Karpas-422 (cell line): ENCODE results near the gene TPSD1. TPM values are rescaled to one million over a fixed set of nuclear protein-coding genes. Genes with fewer than 3 reads are reported as not detected.
A peak's percentile ranks its signal among the peaks of the same experiment; 100 is the strongest.

ENCODE experiments used
- DNase-seq: peaks from one replicate; pipeline ENCODE4 v3.0.0-alpha.2; 2015
- H2AFZ ChIP-seq: fragments of 200-600 bp; sonication (generic); 2 replicates; pipeline ENCODE4 v1.6.1; 2014; ENCODE audit warnings: antibody characterized with exemption, low read length, mixed read lengths
- H3K27ac ChIP-seq: fragments of 200-600 bp; sonication (generic); 2 replicates; pipeline ENCODE4 v1.5.1; 2014; ENCODE audit warnings: mild to moderate bottlenecking, low read length, moderate library complexity
- H3K27me3 ChIP-seq: fragments of 200-600 bp; sonication (generic); 2 replicates; pipeline ENCODE4 v1.6.1; 2014; ENCODE audit warnings: low read length, mixed read lengths
- H3K36me3 ChIP-seq: fragments of 200-600 bp; sonication (generic); 2 replicates; pipeline ENCODE4 v1.6.1; 2014; ENCODE audit warnings: low read length, mixed read lengths; ENCODE audit not compliant: insufficient read depth
- H3K4me1 ChIP-seq: fragments of 200-600 bp; sonication (generic); 2 replicates; pipeline ENCODE4 v1.6.1; 2014; ENCODE audit warnings: mild to moderate bottlenecking, low read length, mixed read lengths
- H3K4me2 ChIP-seq: fragments of 200-600 bp; sonication (generic); 2 replicates; pipeline ENCODE4 v1.6.1; 2014; ENCODE audit warnings: low read length, low read depth, mild to moderate bottlenecking; ENCODE audit not compliant: poor library complexity, severe bottlenecking
- H3K4me3 ChIP-seq: fragments of 200-600 bp; sonication (generic); 2 replicates; pipeline ENCODE4 v1.5.1; 2014; ENCODE audit warnings: mild to moderate bottlenecking, antibody characterized with exemption, low read length, mixed read lengths
- H3K79me2 ChIP-seq: fragments of 200-600 bp; sonication (generic); 2 replicates; pipeline ENCODE4 v1.6.1; 2014; ENCODE audit warnings: mild to moderate bottlenecking, low read length, mixed read lengths
- H3K9ac ChIP-seq: fragments of 200-600 bp; sonication (generic); 2 replicates; pipeline ENCODE4 v1.6.0; 2014; ENCODE audit warnings: low read length
- H3K9me2 ChIP-seq: fragments of 200-600 bp; sonication (generic), shearing (Covaris generic); replicated peaks from 2 replicates; pipeline ENCODE4 v1.6.0; 2014; ENCODE audit warnings: mild to moderate bottlenecking, low read length, moderate library complexity; ENCODE audit not compliant: insufficient read depth
- H3K9me3 ChIP-seq: fragments of 300-700, 200-600 bp; sonication (generic); 2 replicates; pipeline ENCODE4 v1.6.1; 2014; ENCODE audit warnings: low read length, mixed read lengths
- H4K20me1 ChIP-seq: fragments of 200-600 bp; sonication (generic); 2 replicates; pipeline ENCODE4 v1.6.1; 2014; ENCODE audit warnings: mild to moderate bottlenecking, antibody characterized with exemption, low read length, low read depth; ENCODE audit not compliant: insufficient read depth
- total RNA-seq: library from RNA; depleted of rRNA; stranded (reverse); fragments of >200 nt; shearing (Covaris generic); gene quantifications from 2 replicates; pipeline ENCODE4 v1.2.3, GENCODE V29; 2014; ENCODE audit warnings: low replicate concordance; rRNA removed

Gene TPSD1
- total RNA-seq, 1 experiment from 2014 or later = not detected

- Histone ChIP-seq H3K27me3 (no peaks in the 10 kb centered on the region), H4K20me1 (peaks cover 14% of the 10 kb centered on the region), H3K79me2 (peaks cover 15% of the 10 kb centered on the region), H3K4me1 (peaks cover 20% of the 10 kb centered on the region), H3K9me3 (no peaks in the 10 kb centered on the region), H3K36me3 (no peaks in the 10 kb centered on the region), H3K4me2 (no peak overlapping the region), H3K9ac (no peak overlapping the region), H3K9me2 (no peaks in the 10 kb centered on the region), H3K27ac (no peak overlapping the region), H3K4me3 (no peak overlapping the region), H2AFZ (no peak overlapping the region)
- no peak for DNase-seq
Measured at GRCh38 chr16:1306334-1306733, 50.5 kb downstream of the TPSD1 start.

- Histone ChIP-seq H2AFZ (peak overlapping the region; percentile 51; the same call in 1 of the 2 replicates), H3K27me3 (no peaks in the 10 kb centered on the region), H3K27ac (no peak overlapping the region), H3K9ac (peak overlapping the region; percentile 99), H3K4me2 (peak overlapping the region; percentile 92), H3K9me3 (no peaks in the 10 kb centered on the region), H4K20me1 (peaks cover 32% of the 10 kb centered on the region), H3K9me2 (no peaks in the 10 kb centered on the region), H3K36me3 (peaks cover 9% of the 10 kb centered on the region; the same call in 1 of the 2 replicates), H3K4me1 (peaks cover 26% of the 10 kb centered on the region), H3K79me2 (peaks cover 34% of the 10 kb centered on the region), H3K4me3 (peak overlapping the region; percentile 84)
- no peak for DNase-seq
Measured at GRCh38 chr16:1308036-1308976, 52.4 kb downstream of the TPSD1 start.

Other genes with a start within 250 kb of the TPSD1 start
- not detected in 2 replicates for gene SSTR5, start 183.3 kb upstream of the TPSD1 start, total RNA-seq
- not detected in 2 replicates for gene C1QTNF8, start 159.8 kb upstream of the TPSD1 start, total RNA-seq
- gene CACNA1H, start 103.0 kb upstream of the TPSD1 start, total RNA-seq = not detected in 2 replicates
- not detected in 2 replicates for gene TPSG1, start 30.8 kb upstream of the TPSD1 start, total RNA-seq
- gene TPSB2, start 25.9 kb upstream of the TPSD1 start, total RNA-seq = not detected in 2 replicates
- not detected in 2 replicates for gene TPSAB1, start 15.4 kb upstream of the TPSD1 start, total RNA-seq
- gene UBE2I, start 53.6 kb downstream of the TPSD1 start, total RNA-seq = 53.7 and 78.1 TPM in 2 replicates
- gene BAIAP3, start 77.6 kb downstream of the TPSD1 start, total RNA-seq = 0.18 TPM in 1 of 2 replicates, not detected in the other
- 20.1 and 70.0 TPM in 2 replicates for gene TSR3, start 95.8 kb downstream of the TPSD1 start, total RNA-seq
- gene GNPTG, start 95.9 kb downstream of the TPSD1 start, total RNA-seq = 19.6 and 39.1 TPM in 2 replicates
- 9.8 and 20.8 TPM in 2 replicates for gene UNKL, start 158.6 kb downstream of the TPSD1 start, total RNA-seq
- gene UQCC4, start 164.7 kb downstream of the TPSD1 start, total RNA-seq = 19.0 and 22.2 TPM in 2 replicates
- gene PERCC1, start 175.0 kb downstream of the TPSD1 start, total RNA-seq = not detected in 2 replicates
- 0.11 TPM in 1 of 2 replicates, not detected in the other for gene CCDC154, start 188.5 kb downstream of the TPSD1 start, total RNA-seq
- gene CLCN7, start 219.0 kb downstream of the TPSD1 start, total RNA-seq = 8.9 and 29.2 TPM in 2 replicates
- gene PTX4, start 232.9 kb downstream of the TPSD1 start, total RNA-seq = not detected in 2 replicates
- gene TELO2, start 237.3 kb downstream of the TPSD1 start, total RNA-seq = 8.7 and 22.0 TPM in 2 replicates